ENCODE results near the gene TRIM61.

DNA sequence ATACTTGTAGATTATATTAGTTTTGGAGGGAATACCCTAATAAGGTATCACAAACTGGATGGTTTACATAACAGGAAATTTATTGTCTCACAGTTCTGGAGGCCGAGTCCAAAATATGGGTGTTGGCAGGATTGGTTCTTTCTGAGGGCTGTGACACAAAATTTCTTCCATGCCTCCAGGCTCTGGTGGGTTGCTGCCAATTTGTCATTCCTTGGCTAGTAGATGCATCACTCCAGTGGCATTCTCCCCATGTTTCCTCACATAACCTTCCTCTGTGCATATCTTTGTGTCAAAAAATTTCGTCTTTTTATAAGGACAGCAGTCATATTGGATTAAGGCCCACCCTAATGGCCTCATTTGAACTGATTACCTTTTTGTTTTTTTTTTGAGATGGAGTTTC is 51.2 kb downstream of the TRIM61 start:
- TF ChIP-seq EZH2 (IDR thresholded peaks at IDR 0.05) = no peak
- no peak for TF ChIP-seq POLR2AphosphoS5 (IDR thresholded peaks at IDR 0.05; ENCODE audit: borderline replicate concordance, low read depth, low read length)
- TF ChIP-seq FOXP2 (optimal IDR thresholded peaks at IDR 0.05; ENCODE audit: control extremely low read depth, extremely low read length, insufficient read depth) = no peak
